Liver (tissue), 10 donors: ENCODE data around the gene CACTIN. TPM values are rescaled to one million over a fixed set of nuclear protein-coding genes. Genes with fewer than 3 reads are reported as not detected.

ENCODE experiments used
- DNase-seq: peaks from one replicate; pipeline ENCODE4 v3.0.0-alpha.2; 2017; ENCODE audit warnings: low spot score
- H3K27ac ChIP-seq, 2 donors: one replicate each; pipeline ENCODE4 v1.7.0; 2013; ENCODE audit warnings: inconsistent platforms in 2 of 2, low read length in 2 of 2, control low read depth in 1 of 2, low read depth in 1 of 2, mild to moderate bottlenecking in 1 of 2
- H3K27me3 ChIP-seq, 4 donors: one replicate each; pipeline versions ENCODE4 v1.6.1 to v1.7.0; 2013; ENCODE audit warnings: low read length in 3 of 4, inconsistent platforms in 1 of 4, mild to moderate bottlenecking in 1 of 4, moderate library complexity in 1 of 4; ENCODE audit not compliant: control insufficient read depth in 4 of 4, insufficient read depth in 4 of 4
- H3K36me3 ChIP-seq, 4 donors: one replicate each; pipeline versions ENCODE4 v1.6.1 to v1.7.0; 2013; ENCODE audit warnings: low read length in 3 of 4, mild to moderate bottlenecking in 3 of 4, low read depth in 1 of 4, moderate library complexity in 1 of 4; ENCODE audit not compliant: control insufficient read depth in 4 of 4, insufficient read depth in 3 of 4
- H3K4me1 ChIP-seq, 4 donors: one replicate each; pipeline versions ENCODE4 v1.6.1 to v1.7.0; 2013; ENCODE audit warnings: low read length in 3 of 4, mild to moderate bottlenecking in 3 of 4, moderate library complexity in 1 of 4; ENCODE audit not compliant: control insufficient read depth in 4 of 4, insufficient read depth in 4 of 4
- H3K4me3 ChIP-seq, 3 donors: one replicate each; pipeline versions ENCODE4 v1.6.1 to v1.7.0; 2013; ENCODE audit warnings: low read length in 3 of 3, control low read depth in 1 of 3, low read depth in 1 of 3, mild to moderate bottlenecking in 1 of 3
- H3K9ac ChIP-seq, 2 donors: one replicate each; pipeline ENCODE4 v1.7.0; 2013; ENCODE audit warnings: low read length in 2 of 2, mild to moderate bottlenecking in 2 of 2, moderate library complexity in 2 of 2, control low read depth in 1 of 2, low read depth in 1 of 2
- H3K9me3 ChIP-seq, 4 donors: one replicate each; pipeline versions ENCODE4 v1.6.1 to v1.7.0; 2013; ENCODE audit warnings: low read length in 3 of 4; ENCODE audit not compliant: control insufficient read depth in 4 of 4
- FOXA2 ChIP-seq: IDR thresholded peaks from 2 replicates; pipeline ENCODE4 v1.6.1; 2016; ENCODE audit warnings: antibody characterized with exemption
- GABPA ChIP-seq, 2 donors: IDR thresholded peaks in 1 of 2; conservative IDR thresholded peaks in 1 of 2; 2 replicates each; pipeline ENCODE4 v1.6.1; 2016; ENCODE audit warnings: antibody characterized with exemption in 2 of 2, mild to moderate bottlenecking in 1 of 2, moderate library complexity in 1 of 2
- RAD21 ChIP-seq, 2 donors: IDR thresholded peaks; 2 replicates each; pipeline ENCODE4 v1.6.1; 2016; ENCODE audit warnings: antibody characterized with exemption in 2 of 2, mild to moderate bottlenecking in 2 of 2
- SP1 ChIP-seq: IDR thresholded peaks from 2 replicates; pipeline ENCODE4 v1.6.1; 2018; ENCODE audit warnings: antibody characterized with exemption, mild to moderate bottlenecking
- WGBS: extraction: QIAGEN DNeasy Blood & Tissue Kit; methylation state at CpG from one replicate; pipeline ENCODE4 v1.1.7; 2013; 5-methylcytosine and 5-hydroxymethylcytosine counted together
- polyA plus RNA-seq, 2 donors: library from polyadenylated mRNA; stranded (reverse) in 1 of 2; unstranded in 1 of 2; fragments of 200-250 nt in 1 of 2; fragments of >200 nt in 1 of 2; fragmentation: Nextera tagmentation in 1 of 2; extraction: Ambion mirVana in 1 of 2; gene quantifications; one replicate each; pipeline versions ENCODE4 v1.2.1 to v1.2.3, GENCODE V29; 2013 to 2015
- small RNA-seq: library from RNA; depleted of rRNA; stranded (forward); fragments of <200 nt; gene quantifications from one replicate; pipeline ENCODE3, GENCODE V24; 2014
- total RNA-seq, 2 donors: library from RNA; depleted of rRNA; stranded (reverse); fragments of >200 nt; gene quantifications; one replicate each; pipeline ENCODE4 v1.2.3, GENCODE V29; 2014
- TF ChIP-seq, protein P1 (sequence below): IDR thresholded peaks from 2 replicates; pipeline ENCODE4 v1.6.1; 2016; ENCODE audit warnings: antibody characterized with exemption
- TF ChIP-seq, protein P2 (sequence below): IDR thresholded peaks from 2 replicates; pipeline ENCODE4 v1.6.1; 2016; ENCODE audit warnings: antibody characterized with exemption, mild to moderate bottlenecking
- donor health status: healthy.
- donor health status: healthy.
- donor health status: healthy.
- donor health status: healthy.
- donor health status: healthy.

Gene CACTIN
- total and polyA plus RNA-seq, 4 donors: 1.9 to 13.2 (median 10.0) TPM

DNA sequence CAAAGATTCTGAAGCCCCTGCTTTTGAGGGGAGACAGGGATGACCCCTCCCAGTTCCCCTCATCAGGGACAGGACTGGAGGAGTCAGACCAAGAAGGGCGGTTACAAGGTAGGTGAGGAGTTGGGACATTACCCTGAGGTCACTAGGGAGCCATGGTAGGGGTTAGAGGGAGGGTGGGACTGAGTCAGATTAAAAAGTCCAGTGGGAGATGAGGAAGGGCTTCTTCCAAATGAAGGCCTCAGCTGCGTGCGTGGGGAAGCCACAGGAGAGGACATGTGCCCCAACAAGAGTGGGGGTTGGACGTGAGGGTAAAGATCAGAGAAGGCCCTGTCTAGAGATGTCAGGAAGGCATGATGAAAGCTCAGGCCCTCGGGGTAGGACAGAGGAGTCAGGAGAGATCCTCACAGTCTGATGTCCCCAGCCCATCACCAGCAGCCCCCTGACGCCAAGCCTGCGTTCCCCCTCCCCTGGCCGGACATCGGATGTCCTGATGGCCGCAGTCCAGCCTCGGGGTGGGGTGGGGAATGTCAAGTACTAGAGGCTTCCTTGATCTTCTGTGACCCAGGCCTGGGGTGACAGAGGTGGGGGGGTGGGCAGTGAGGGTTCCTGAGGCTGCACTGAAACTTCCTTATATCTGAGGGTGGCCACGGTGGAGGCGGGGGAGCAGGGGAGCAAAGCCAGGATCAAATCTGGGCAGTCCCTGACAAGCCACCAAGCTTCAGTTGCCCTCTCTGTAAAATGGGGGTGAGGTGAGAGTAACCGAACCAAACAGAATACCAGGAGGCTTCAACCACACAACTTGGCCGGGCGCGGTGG lies 62.7 kb downstream of the CACTIN start:
- H3K4me3 ChIP-seq: no peak overlapping the region
- no peaks in the 10 kb centered on the region for H3K4me1 ChIP-seq
- WGBS: 76% methylated on average over 17 of the region's 17 CpGs
- no peak overlapping the region for H3K27ac ChIP-seq
- no peak for DNase-seq
- TF ChIP-seq SP1: no peak
- TF ChIP-seq RAD21 (IDR thresholded peaks at IDR 0.05): no peak
- TF ChIP-seq, protein P1, sequence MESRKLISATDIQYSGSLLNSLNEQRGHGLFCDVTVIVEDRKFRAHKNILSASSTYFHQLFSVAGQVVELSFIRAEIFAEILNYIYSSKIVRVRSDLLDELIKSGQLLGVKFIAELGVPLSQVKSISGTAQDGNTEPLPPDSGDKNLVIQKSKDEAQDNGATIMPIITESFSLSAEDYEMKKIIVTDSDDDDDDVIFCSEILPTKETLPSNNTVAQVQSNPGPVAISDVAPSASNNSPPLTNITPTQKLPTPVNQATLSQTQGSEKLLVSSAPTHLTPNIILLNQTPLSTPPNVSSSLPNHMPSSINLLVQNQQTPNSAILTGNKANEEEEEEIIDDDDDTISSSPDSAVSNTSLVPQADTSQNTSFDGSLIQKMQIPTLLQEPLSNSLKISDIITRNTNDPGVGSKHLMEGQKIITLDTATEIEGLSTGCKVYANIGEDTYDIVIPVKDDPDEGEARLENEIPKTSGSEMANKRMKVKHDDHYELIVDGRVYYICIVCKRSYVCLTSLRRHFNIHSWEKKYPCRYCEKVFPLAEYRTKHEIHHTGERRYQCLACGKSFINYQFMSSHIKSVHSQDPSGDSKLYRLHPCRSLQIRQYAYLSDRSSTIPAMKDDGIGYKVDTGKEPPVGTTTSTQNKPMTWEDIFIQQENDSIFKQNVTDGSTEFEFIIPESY: no peak
- TF ChIP-seq FOXA2: no peak
- TF ChIP-seq GABPA (IDR thresholded peaks at IDR 0.05 in 1 of 2, conservative IDR thresholded peaks at IDR 0.05 in 1 of 2): no peak
- TF ChIP-seq, protein P2, sequence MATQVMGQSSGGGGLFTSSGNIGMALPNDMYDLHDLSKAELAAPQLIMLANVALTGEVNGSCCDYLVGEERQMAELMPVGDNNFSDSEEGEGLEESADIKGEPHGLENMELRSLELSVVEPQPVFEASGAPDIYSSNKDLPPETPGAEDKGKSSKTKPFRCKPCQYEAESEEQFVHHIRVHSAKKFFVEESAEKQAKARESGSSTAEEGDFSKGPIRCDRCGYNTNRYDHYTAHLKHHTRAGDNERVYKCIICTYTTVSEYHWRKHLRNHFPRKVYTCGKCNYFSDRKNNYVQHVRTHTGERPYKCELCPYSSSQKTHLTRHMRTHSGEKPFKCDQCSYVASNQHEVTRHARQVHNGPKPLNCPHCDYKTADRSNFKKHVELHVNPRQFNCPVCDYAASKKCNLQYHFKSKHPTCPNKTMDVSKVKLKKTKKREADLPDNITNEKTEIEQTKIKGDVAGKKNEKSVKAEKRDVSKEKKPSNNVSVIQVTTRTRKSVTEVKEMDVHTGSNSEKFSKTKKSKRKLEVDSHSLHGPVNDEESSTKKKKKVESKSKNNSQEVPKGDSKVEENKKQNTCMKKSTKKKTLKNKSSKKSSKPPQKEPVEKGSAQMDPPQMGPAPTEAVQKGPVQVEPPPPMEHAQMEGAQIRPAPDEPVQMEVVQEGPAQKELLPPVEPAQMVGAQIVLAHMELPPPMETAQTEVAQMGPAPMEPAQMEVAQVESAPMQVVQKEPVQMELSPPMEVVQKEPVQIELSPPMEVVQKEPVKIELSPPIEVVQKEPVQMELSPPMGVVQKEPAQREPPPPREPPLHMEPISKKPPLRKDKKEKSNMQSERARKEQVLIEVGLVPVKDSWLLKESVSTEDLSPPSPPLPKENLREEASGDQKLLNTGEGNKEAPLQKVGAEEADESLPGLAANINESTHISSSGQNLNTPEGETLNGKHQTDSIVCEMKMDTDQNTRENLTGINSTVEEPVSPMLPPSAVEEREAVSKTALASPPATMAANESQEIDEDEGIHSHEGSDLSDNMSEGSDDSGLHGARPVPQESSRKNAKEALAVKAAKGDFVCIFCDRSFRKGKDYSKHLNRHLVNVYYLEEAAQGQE: no peak
- H3K27me3 ChIP-seq: no peaks in the 10 kb centered on the region
- no peak overlapping the region for H3K9ac ChIP-seq
- no peaks in the 10 kb centered on the region for H3K9me3 ChIP-seq
- H3K36me3 ChIP-seq: no peaks in the 10 kb centered on the region

Small RNA genes within 50 kb of the gene (small RNA-seq; reads per million reads assigned to genes)
- not detected for gene AC005786.1

Other genes with a start within 250 kb of the CACTIN start
- 1 to 10 TPM in 1 of 2 donors, under 1 TPM in 1; 0.17 to 2.8 TPM for gene SMIM24, start 146.3 kb downstream of the CACTIN start, total RNA-seq
- 10 to 100 TPM in 1 of 2 donors, 1 to 10 TPM in 1; 2.7 to 13.7 TPM for gene SMIM24, start 146.3 kb downstream of the CACTIN start, polyA plus RNA-seq
- not detected for gene SMIM44, start 143.3 kb downstream of the CACTIN start, total RNA-seq
- not detected for gene SMIM44, start 143.3 kb downstream of the CACTIN start, polyA plus RNA-seq
- 10 to 100 TPM in 1 of 2 donors, 1 to 10 TPM in 1; 8.1 to 12.0 TPM for gene DOHH, start 126.1 kb downstream of the CACTIN start, total RNA-seq
- gene DOHH, start 126.1 kb downstream of the CACTIN start, polyA plus RNA-seq: 10 to 100 TPM in 1 of 2 donors, 1 to 10 TPM in 1; 1.4 to 10.2 TPM
- 10 to 100 TPM; 17.0 to 27.3 TPM for gene FZR1, start 120.5 kb downstream of the CACTIN start, total RNA-seq
- 10 to 100 TPM; 18.0 to 22.5 TPM for gene FZR1, start 120.5 kb downstream of the CACTIN start, polyA plus RNA-seq
- gene TEKTIP1, start 87.6 kb downstream of the CACTIN start, total RNA-seq: under 1 TPM in 1 of 2 donors, not detected in 1; 0.17 TPM
- not detected for gene TEKTIP1, start 87.6 kb downstream of the CACTIN start, polyA plus RNA-seq
- gene MFSD12, start 69.2 kb downstream of the CACTIN start, total RNA-seq: 10 to 100 TPM; 21.7 to 43.6 TPM
- 10 to 100 TPM in 1 of 2 donors, 1 to 10 TPM in 1; 9.4 to 27.5 TPM for gene MFSD12, start 69.2 kb downstream of the CACTIN start, polyA plus RNA-seq
- gene HMG20B, start 53.8 kb downstream of the CACTIN start, total RNA-seq: 10 to 100 TPM; 28.6 to 35.1 TPM
- 10 to 100 TPM; 29.3 to 31.7 TPM for gene HMG20B, start 53.8 kb downstream of the CACTIN start, polyA plus RNA-seq
- under 1 TPM; 0.23 to 0.25 TPM for gene GIPC3, start 41.3 kb downstream of the CACTIN start, total RNA-seq
- under 1 TPM; 0.25 to 0.95 TPM for gene GIPC3, start 41.3 kb downstream of the CACTIN start, polyA plus RNA-seq
- gene TBXA2R, start 19.9 kb downstream of the CACTIN start, total RNA-seq: 1 to 10 TPM; 1.7 to 6.0 TPM
- gene TBXA2R, start 19.9 kb downstream of the CACTIN start, polyA plus RNA-seq: 1 to 10 TPM; 5.0 to 5.9 TPM
- 1 to 10 TPM; 6.7 to 7.4 TPM for gene PIP5K1C, start 73.7 kb upstream of the CACTIN start, total RNA-seq
- gene PIP5K1C, start 73.7 kb upstream of the CACTIN start, polyA plus RNA-seq: 1 to 10 TPM; 1.8 to 5.4 TPM
- 1 to 10 TPM; 6.0 to 6.1 TPM for gene TJP3, start 81.6 kb upstream of the CACTIN start, total RNA-seq
- gene TJP3, start 81.6 kb upstream of the CACTIN start, polyA plus RNA-seq: 1 to 10 TPM; 7.3 to 9.8 TPM
- 10 to 100 TPM; 11.9 to 24.3 TPM for gene APBA3, start 134.9 kb upstream of the CACTIN start, total RNA-seq
- gene APBA3, start 134.9 kb upstream of the CACTIN start, polyA plus RNA-seq: 1 to 10 TPM; 6.4 to 9.6 TPM
- 10 to 100 TPM; 25.1 to 28.5 TPM for gene MRPL54, start 135.9 kb upstream of the CACTIN start, total RNA-seq
- 100 to 1,000 TPM in 1 of 2 donors, 10 to 100 TPM in 1; 57.2 to 109 TPM for gene MRPL54, start 135.9 kb upstream of the CACTIN start, polyA plus RNA-seq
- gene RAX2, start 145.4 kb upstream of the CACTIN start, total RNA-seq: not detected
- gene RAX2, start 145.4 kb upstream of the CACTIN start, polyA plus RNA-seq: not detected
- 1 to 10 TPM; 2.7 to 7.0 TPM for gene MATK, start 159.6 kb upstream of the CACTIN start, total RNA-seq
- under 1 TPM; 0.78 to 0.97 TPM for gene MATK, start 159.6 kb upstream of the CACTIN start, polyA plus RNA-seq
- gene ZFR2, start 242.2 kb upstream of the CACTIN start, total RNA-seq: not detected
- not detected for gene ZFR2, start 242.2 kb upstream of the CACTIN start, polyA plus RNA-seq